ENCODE results near the gene MYO1B.

MYO1B gene

GRCh38 chr2:191369034-191369433, 123.8 kb downstream of the MYO1B start:
- DNase-seq, result no peak

GRCh38 chr2:191374366-191374765, 129.2 kb downstream of the MYO1B start:
- no peak for DNase-seq

- DNase-seq, result no peak
Measured at GRCh38 chr2:191374939-191375338, 129.7 kb downstream of the MYO1B start.

- DNase-seq, result no peak
Measured at GRCh38 chr2:191376981-191377629, 131.9 kb downstream of the MYO1B start.

- DNase-seq, result no peak
Measured at GRCh38 chr2:191379375-191379774, 134.2 kb downstream of the MYO1B start.

- DNase-seq, result peak; percentile 1
Measured at GRCh38 chr2:191382801-191383200, 137.6 kb downstream of the MYO1B start.

- DNase-seq, result no peak
Measured at GRCh38 chr2:191383486-191383885, 138.3 kb downstream of the MYO1B start.

GRCh38 chr2:191384829-191385228, 139.6 kb downstream of the MYO1B start:
- DNase-seq, result no peak

GRCh38 chr2:191385416-191386160, 140.4 kb downstream of the MYO1B start:
- no peak for DNase-seq

- DNase-seq, result no peak
Measured at GRCh38 chr2:191386938-191387536, 141.8 kb downstream of the MYO1B start.

- DNase-seq, result no peak
Measured at GRCh38 chr2:191389288-191389687, 144.1 kb downstream of the MYO1B start.

- no peak for DNase-seq
Measured at GRCh38 chr2:191391171-191391570, 146.0 kb downstream of the MYO1B start.

GRCh38 chr2:191394043-191394442, 148.8 kb downstream of the MYO1B start:
- DNase-seq, result no peak

- no peak for DNase-seq
Measured at GRCh38 chr2:191396794-191397193, 151.6 kb downstream of the MYO1B start.

- DNase-seq, result no peak
Measured at GRCh38 chr2:191399601-191400000, 154.4 kb downstream of the MYO1B start.

GRCh38 chr2:191401287-191401686, 156.1 kb downstream of the MYO1B start:
- DNase-seq, result no peak

GRCh38 chr2:191402966-191403565, 157.9 kb downstream of the MYO1B start:
- no peak for DNase-seq

GRCh38 chr2:191404568-191404991, 159.4 kb downstream of the MYO1B start:
- DNase-seq, result no peak

- DNase-seq, result no peak
Measured at GRCh38 chr2:191405546-191405945, 160.3 kb downstream of the MYO1B start.

- DNase-seq, result no peak
Measured at GRCh38 chr2:191410646-191411436, 165.6 kb downstream of the MYO1B start.

- DNase-seq, result no peak
Measured at GRCh38 chr2:191411472-191411871, 166.3 kb downstream of the MYO1B start.

GRCh38 chr2:191412353-191412752, 167.1 kb downstream of the MYO1B start:
- no peak for DNase-seq

GRCh38 chr2:191415101-191415500, 169.9 kb downstream of the MYO1B start:
- DNase-seq, result no peak

All from NCI-H146 (cell line).